Vagina (tissue), 2 donors: ENCODE results near the gene CYP11A1.

Experiments used
- POLR2A ChIP-seq, 2 donors: fragments of 450-650 bp; IDR thresholded peaks; one replicate each; pipeline ENCODE4 v1.6.1; 2017; ENCODE audit warnings: antibody characterized with exemption in 2 of 2, mild to moderate bottlenecking in 2 of 2, moderate library complexity in 2 of 2
- POLR2AphosphoS5 ChIP-seq, 2 donors: sonication (generic); formaldehyde crosslinking; IDR thresholded peaks; one replicate each; pipeline ENCODE4 v1.9.0; 2017; ENCODE audit warnings: antibody characterized with exemption in 2 of 2, mild to moderate bottlenecking in 2 of 2, low read depth in 1 of 2; ENCODE audit not compliant: insufficient read depth in 1 of 2
- TF ChIP-seq, protein P1 (sequence below), 3 experiments: fragments of 450-650 bp in 2 of 3; fragments of 200-600 bp in 1 of 3; sonication (generic) in 1 of 3; IDR thresholded peaks; one replicate each; pipeline ENCODE4 v1.5.1; 2017 to 2019; ENCODE audit warnings: antibody characterized with exemption in 3 of 3, mild to moderate bottlenecking in 2 of 3, moderate library complexity in 2 of 3

- TF ChIP-seq, protein P1, sequence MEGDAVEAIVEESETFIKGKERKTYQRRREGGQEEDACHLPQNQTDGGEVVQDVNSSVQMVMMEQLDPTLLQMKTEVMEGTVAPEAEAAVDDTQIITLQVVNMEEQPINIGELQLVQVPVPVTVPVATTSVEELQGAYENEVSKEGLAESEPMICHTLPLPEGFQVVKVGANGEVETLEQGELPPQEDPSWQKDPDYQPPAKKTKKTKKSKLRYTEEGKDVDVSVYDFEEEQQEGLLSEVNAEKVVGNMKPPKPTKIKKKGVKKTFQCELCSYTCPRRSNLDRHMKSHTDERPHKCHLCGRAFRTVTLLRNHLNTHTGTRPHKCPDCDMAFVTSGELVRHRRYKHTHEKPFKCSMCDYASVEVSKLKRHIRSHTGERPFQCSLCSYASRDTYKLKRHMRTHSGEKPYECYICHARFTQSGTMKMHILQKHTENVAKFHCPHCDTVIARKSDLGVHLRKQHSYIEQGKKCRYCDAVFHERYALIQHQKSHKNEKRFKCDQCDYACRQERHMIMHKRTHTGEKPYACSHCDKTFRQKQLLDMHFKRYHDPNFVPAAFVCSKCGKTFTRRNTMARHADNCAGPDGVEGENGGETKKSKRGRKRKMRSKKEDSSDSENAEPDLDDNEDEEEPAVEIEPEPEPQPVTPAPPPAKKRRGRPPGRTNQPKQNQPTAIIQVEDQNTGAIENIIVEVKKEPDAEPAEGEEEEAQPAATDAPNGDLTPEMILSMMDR (IDR thresholded peaks at IDR 0.05), result no peak
- TF ChIP-seq POLR2A (IDR thresholded peaks at IDR 0.05) (no peak), POLR2AphosphoS5 (IDR thresholded peaks at IDR 0.05; ENCODE audit: insufficient read depth in 1 of 2, low read depth in 1 of 2) (no peak)
Observed at GRCh38 chr15:74410502-74410901, 43.1 kb upstream of the CYP11A1 start.
